Trophoblast cell (in vitro differentiated cells and primary cell): ENCODE data around the gene INPP4A.

Experiments
- DNase-seq, 2 donors: peaks; one replicate each; pipeline ENCODE4 v3.0.0-alpha.2; 2016
- H2AFZ ChIP-seq: 2 replicates; pipeline ENCODE4 v1.6.1; 2013; ENCODE audit warnings: low read length, moderate library complexity, mild to moderate bottlenecking; ENCODE audit not compliant: insufficient read depth, poor library complexity
- H2AK5ac ChIP-seq: 2 replicates; pipeline ENCODE4 v1.6.1; 2013; ENCODE audit warnings: mild to moderate bottlenecking, low read length
- H2BK120ac ChIP-seq: 2 replicates; pipeline ENCODE4 v1.6.1; 2013; ENCODE audit warnings: low read length, mild to moderate bottlenecking, moderate library complexity; ENCODE audit not compliant: insufficient read depth, poor library complexity
- H2BK12ac ChIP-seq: 2 replicates; pipeline ENCODE4 v1.6.1; 2013; ENCODE audit warnings: mild to moderate bottlenecking, low read length, moderate library complexity
- H2BK5ac ChIP-seq: 2 replicates; pipeline ENCODE4 v1.6.1; 2013; ENCODE audit warnings: low read length, low read depth, moderate library complexity, mild to moderate bottlenecking; ENCODE audit not compliant: poor library complexity
- H3K14ac ChIP-seq: 2 replicates; pipeline ENCODE4 v1.6.1; 2013; ENCODE audit warnings: mild to moderate bottlenecking, low read length
- H3K18ac ChIP-seq: 2 replicates; pipeline ENCODE4 v1.6.1; 2013; ENCODE audit warnings: mild to moderate bottlenecking, low read length
- H3K23ac ChIP-seq: 2 replicates; pipeline ENCODE4 v1.6.1; 2013; ENCODE audit warnings: low read length
- H3K27ac ChIP-seq: 2 replicates; pipeline ENCODE4 v1.5.1; 2013; ENCODE audit warnings: low read depth, mild to moderate bottlenecking, inconsistent platforms, low read length, moderate library complexity
- H3K27me3 ChIP-seq: 2 replicates; pipeline ENCODE4 v1.6.1; 2013; ENCODE audit warnings: inconsistent platforms, mild to moderate bottlenecking, low read length, moderate library complexity; ENCODE audit not compliant: insufficient read depth
- H3K36me3 ChIP-seq, 2 experiments: 1 replicate in 1 of 2; 2 replicates in 1 of 2; pipeline ENCODE4 v1.6.1; 2013; ENCODE audit warnings: low read length in 2 of 2, mild to moderate bottlenecking in 2 of 2, moderate library complexity in 1 of 2; ENCODE audit not compliant: insufficient read depth in 2 of 2, control insufficient read depth in 1 of 2
- H3K4ac ChIP-seq: 2 replicates; pipeline ENCODE4 v1.6.1; 2013; ENCODE audit warnings: low read depth, mild to moderate bottlenecking, low read length, moderate library complexity
- H3K4me1 ChIP-seq, 2 experiments: 1 replicate in 1 of 2; 2 replicates in 1 of 2; pipeline ENCODE4 v1.6.1; 2013; ENCODE audit warnings: low read length in 2 of 2, mild to moderate bottlenecking in 2 of 2, moderate library complexity in 1 of 2; ENCODE audit not compliant: insufficient read depth in 2 of 2, control insufficient read depth in 1 of 2
- H3K4me2 ChIP-seq: 2 replicates; pipeline ENCODE4 v1.6.1; 2013; ENCODE audit warnings: inconsistent platforms, mild to moderate bottlenecking, low read length, moderate library complexity
- H3K4me3 ChIP-seq: 2 replicates; pipeline ENCODE4 v1.5.1; 2013; ENCODE audit warnings: mild to moderate bottlenecking, low read depth, low read length, inconsistent platforms
- H3K79me1 ChIP-seq: one replicate; pipeline ENCODE4 v1.6.1; 2013; ENCODE audit warnings: low read length
- H3K79me2 ChIP-seq: 2 replicates; pipeline ENCODE4 v1.6.1; 2013; ENCODE audit warnings: low read length, mild to moderate bottlenecking; ENCODE audit not compliant: control insufficient read depth, insufficient read depth, poor library complexity
- H3K9ac ChIP-seq: 2 replicates; pipeline ENCODE4 v1.6.1; 2013; ENCODE audit warnings: mild to moderate bottlenecking, low read length
- H3K9me3 ChIP-seq: 2 replicates; pipeline ENCODE4 v1.6.1; 2013; ENCODE audit warnings: low read depth, mild to moderate bottlenecking, control low read depth, inconsistent platforms, low read length; ENCODE audit not compliant: insufficient read depth
- H4K12ac ChIP-seq: 2 replicates; pipeline ENCODE4 v1.6.1; 2013; ENCODE audit warnings: low read depth, mild to moderate bottlenecking, low read length, moderate library complexity
- H4K8ac ChIP-seq: 2 replicates; pipeline ENCODE4 v1.6.1; 2013; ENCODE audit warnings: low read depth, mild to moderate bottlenecking, low read length, moderate library complexity
- H4K91ac ChIP-seq: one replicate; pipeline ENCODE4 v1.6.1; 2013; ENCODE audit warnings: low read depth, mild to moderate bottlenecking, low read length, moderate library complexity
- WGBS: extraction: QIAGEN DNeasy Blood & Tissue Kit; methylation state at CpG from one replicate; pipeline ENCODE4 v1.1.7; 2013; ENCODE audit warnings: missing lambda C conversion rate; ENCODE audit not compliant: insufficient read length, insufficient coverage; ENCODE audit errors: extremely low coverage; 5-methylcytosine and 5-hydroxymethylcytosine counted together

Gene INPP4A

DNA sequence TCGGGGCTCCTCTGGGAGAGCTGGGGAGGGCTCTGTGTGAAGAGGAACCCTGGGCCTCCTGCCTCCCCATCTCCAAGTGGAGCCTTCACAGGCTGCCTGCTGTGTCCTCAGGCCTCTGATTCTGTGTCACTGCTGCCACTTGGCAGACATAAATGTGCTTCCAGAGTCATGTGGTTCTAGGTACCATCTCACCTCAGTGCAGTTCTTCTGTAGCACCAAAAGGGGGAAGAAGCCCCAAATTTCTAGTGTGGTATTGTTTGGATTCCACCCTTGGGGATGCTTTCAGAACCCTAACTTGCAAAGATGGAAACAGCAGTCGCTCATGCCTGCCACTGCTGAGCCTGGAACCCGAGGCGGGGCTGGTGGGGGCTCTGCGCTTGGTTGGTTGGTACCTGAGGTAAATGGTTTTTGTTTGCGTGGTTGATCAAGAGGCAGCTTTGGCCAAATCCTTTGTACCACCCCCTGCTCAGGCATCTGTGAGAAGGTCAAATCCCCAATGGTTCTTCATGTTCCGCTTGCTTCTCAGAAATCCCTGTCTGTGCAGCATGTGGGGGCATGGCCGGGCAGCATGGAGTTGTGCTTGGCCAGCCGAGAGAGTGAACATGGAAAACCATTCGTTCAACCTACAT, 136.1 kb downstream of the INPP4A start:
- Histone ChIP-seq H3K4me1 (no peaks in the 10 kb centered on the region), H2BK120ac (no peak overlapping the region), H3K9me3 (peaks cover 2% of the 10 kb centered on the region), H3K36me3 (peaks cover 21 to 32% of the 10 kb centered on the region in 2 experiments), H4K12ac (no peak overlapping the region), H4K8ac (no peak overlapping the region), H3K79me2 (peaks cover 2% of the 10 kb centered on the region), H2BK5ac (no peak overlapping the region), H3K4me2 (no peak overlapping the region), H3K4ac (no peak overlapping the region), H3K14ac (no peak overlapping the region), H3K4me3 (no peak overlapping the region), H2AFZ (no peak overlapping the region), H3K79me1 (no peaks in the 10 kb centered on the region), H2AK5ac (no peak overlapping the region), H3K18ac (no peak overlapping the region), H2BK12ac (no peak overlapping the region), H4K91ac (no peak overlapping the region), H3K27me3 (no peaks in the 10 kb centered on the region), H3K27ac (no peak overlapping the region), H3K23ac (no peak overlapping the region), H3K9ac (no peak overlapping the region)
- no peak for DNase-seq
- WGBS, result no CpG with 5 or more reads among the region's 10 CpGs

DNA sequence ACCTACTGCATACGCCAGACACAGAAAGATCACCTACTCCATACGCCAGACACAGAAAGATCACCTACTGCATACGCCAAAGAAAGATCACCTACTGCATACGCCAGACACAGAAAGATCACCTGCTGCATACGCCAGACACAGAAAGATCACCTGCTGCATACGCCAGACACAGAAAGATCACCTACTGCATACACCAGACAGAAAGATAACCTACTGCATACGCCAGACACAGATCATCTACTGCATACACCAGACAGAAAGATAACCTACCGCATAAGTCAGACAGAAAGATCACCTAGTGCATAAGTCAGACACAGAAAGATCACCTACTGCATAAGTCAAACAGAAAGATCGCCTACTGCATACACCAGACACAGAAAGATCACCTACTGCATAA, 137.9 kb downstream of the INPP4A start:
- Histone ChIP-seq H4K91ac (no peak overlapping the region), H3K4me1 (no peaks in the 10 kb centered on the region), H3K18ac (no peak overlapping the region)

DNA sequence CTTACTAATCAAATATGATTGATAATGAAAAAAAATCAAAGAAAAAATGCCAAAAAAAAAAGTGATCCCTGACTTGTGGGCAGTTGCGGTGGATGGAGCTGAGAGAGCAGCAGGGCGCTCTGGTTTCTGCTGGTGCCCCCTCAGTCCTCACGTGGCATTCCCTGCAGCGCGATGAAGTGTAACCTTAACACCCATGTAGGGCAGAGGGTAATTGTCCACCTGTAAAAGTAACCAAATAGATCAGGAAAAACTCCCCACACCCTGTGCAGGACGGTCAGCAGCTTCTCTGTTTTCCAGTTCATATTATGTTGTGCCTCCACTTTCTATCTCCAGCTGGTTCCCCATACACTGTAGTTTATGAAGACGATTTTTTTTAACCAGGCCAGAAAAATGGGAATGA, 138.6 kb downstream of the INPP4A start:
- Histone ChIP-seq H2BK120ac (no peak overlapping the region), H3K9ac (no peak overlapping the region), H3K4me3 (no peak overlapping the region), H3K27me3 (no peaks in the 10 kb centered on the region), H3K23ac (no peak overlapping the region), H3K36me3 (peaks cover 14 to 23% of the 10 kb centered on the region in 2 experiments), H3K79me1 (no peaks in the 10 kb centered on the region), H4K12ac (no peak overlapping the region), H2AFZ (no peak overlapping the region), H3K4me2 (no peak overlapping the region), H2BK12ac (no peak overlapping the region), H4K91ac (no peak overlapping the region), H2AK5ac (no peak overlapping the region), H3K79me2 (peaks cover 2% of the 10 kb centered on the region), H3K14ac (no peak overlapping the region), H3K4me1 (no peaks in the 10 kb centered on the region), H4K8ac (no peak overlapping the region), H2BK5ac (no peak overlapping the region), H3K27ac (no peak overlapping the region), H3K9me3 (no peaks in the 10 kb centered on the region), H3K4ac (no peak overlapping the region), H3K18ac (no peak overlapping the region)
- no peak for DNase-seq
- no CpG with 5 or more reads among the region's 7 CpGs for WGBS

More for the DNA sequence above, 137.9 kb downstream of the INPP4A start:
- Histone ChIP-seq H3K79me2 (peaks cover 2% of the 10 kb centered on the region), H2BK120ac (no peak overlapping the region), H3K23ac (no peak overlapping the region), H4K8ac (no peak overlapping the region), H3K9ac (peak overlapping the region; percentile 33), H3K9me3 (peaks cover 2% of the 10 kb centered on the region), H4K12ac (no peak overlapping the region), H2AFZ (no peak overlapping the region), H3K36me3 (peaks cover 15 to 27% of the 10 kb centered on the region in 2 experiments), H3K4me2 (no peak overlapping the region), H3K4me3 (no peak overlapping the region), H3K4ac (no peak overlapping the region), H3K27ac (no peak overlapping the region), H3K27me3 (no peaks in the 10 kb centered on the region), H3K79me1 (no peaks in the 10 kb centered on the region), H2AK5ac (no peak overlapping the region), H2BK12ac (no peak overlapping the region), H2BK5ac (no peak overlapping the region), H3K14ac (no peak overlapping the region)
- no CpG with 5 or more reads among the region's 9 CpGs for WGBS
- DNase-seq, result no peak

DNA sequence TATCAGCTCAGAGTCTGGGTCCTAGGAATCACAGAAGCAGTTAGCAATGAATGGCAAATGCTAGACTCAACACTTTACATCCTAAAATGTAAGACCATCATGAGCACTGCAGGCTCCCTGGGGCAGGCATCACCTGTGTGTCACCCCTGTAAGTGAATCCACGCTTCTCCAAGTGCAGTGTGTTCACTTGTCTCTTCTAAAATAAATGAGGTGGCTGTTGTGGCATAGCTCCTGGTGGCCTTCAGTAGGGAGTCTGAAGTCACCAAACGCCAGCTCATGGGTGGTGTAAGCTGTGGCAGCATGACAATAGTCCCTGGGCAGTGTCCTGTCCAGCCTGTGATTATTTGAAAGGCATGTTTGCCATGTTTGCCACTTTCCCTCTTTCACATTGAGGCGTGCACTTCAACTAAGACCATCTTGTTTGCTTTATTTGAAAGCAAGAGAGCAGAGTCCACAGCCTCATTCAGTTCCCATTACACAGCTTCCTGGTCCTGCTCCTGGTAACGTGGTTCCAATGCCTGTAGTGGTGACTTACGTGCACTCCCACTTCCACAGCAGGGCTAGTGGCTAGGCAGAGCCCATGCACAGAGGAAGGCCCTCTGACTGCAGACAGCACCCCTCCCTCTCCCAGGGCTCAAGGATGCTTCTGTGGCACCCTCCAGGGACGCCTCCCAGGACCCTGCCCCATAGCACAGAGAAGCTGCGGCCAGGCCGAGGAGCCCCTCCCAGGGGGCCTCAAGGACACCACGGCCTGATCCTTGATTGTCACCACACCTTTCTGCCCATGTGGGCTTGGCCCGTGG, 139.4 kb downstream of the INPP4A start:
- H2BK120ac ChIP-seq, result no peak overlapping the region
- peaks cover 2% of the 10 kb centered on the region for H3K79me2 ChIP-seq
- no peak overlapping the region for H3K4me3 ChIP-seq
- no peak overlapping the region for H3K18ac ChIP-seq
- H4K8ac ChIP-seq, result no peak overlapping the region
- H3K79me1 ChIP-seq, result no peaks in the 10 kb centered on the region
- no peaks in the 10 kb centered on the region for H3K9me3 ChIP-seq
- H2BK12ac ChIP-seq, result no peak overlapping the region
- no peak overlapping the region for H3K4me2 ChIP-seq
- WGBS, result no CpG with 5 or more reads among the region's 10 CpGs
- no peak overlapping the region for H3K4ac ChIP-seq
- no peak overlapping the region for H4K91ac ChIP-seq
- no peak for DNase-seq
- H3K23ac ChIP-seq, result no peak overlapping the region
- no peak overlapping the region for H3K27ac ChIP-seq
- no peak overlapping the region for H3K14ac ChIP-seq
- no peak overlapping the region for H3K9ac ChIP-seq
- no peak overlapping the region for H4K12ac ChIP-seq
- H3K36me3 ChIP-seq, result peaks cover 17 to 23% of the 10 kb centered on the region in 2 experiments
- H2BK5ac ChIP-seq, result no peak overlapping the region
- no peak overlapping the region for H2AK5ac ChIP-seq
- no peaks in the 10 kb centered on the region for H3K4me1 ChIP-seq
- no peaks in the 10 kb centered on the region for H3K27me3 ChIP-seq
- H2AFZ ChIP-seq, result no peak overlapping the region
